Rectal smooth muscle tissue (tissue), 1 donor: ENCODE measurements around the gene ALG14.
A peak's percentile ranks its signal among the peaks of the same experiment; 100 is the strongest.

Experiments
- H3K27ac ChIP-seq: one replicate; pipeline ENCODE4 v1.7.0; 2013; ENCODE audit warnings: low read depth, low read length, inconsistent platforms
- H3K27me3 ChIP-seq: one replicate; pipeline ENCODE4 v1.7.0; 2013; ENCODE audit warnings: low read length; ENCODE audit not compliant: control insufficient read depth, insufficient read depth
- H3K36me3 ChIP-seq: one replicate; pipeline ENCODE4 v1.7.0; 2013; ENCODE audit warnings: low read length; ENCODE audit not compliant: control insufficient read depth, insufficient read depth
- H3K4me1 ChIP-seq: one replicate; pipeline ENCODE4 v1.7.0; 2013; ENCODE audit warnings: low read length; ENCODE audit not compliant: control insufficient read depth, insufficient read depth
- H3K4me3 ChIP-seq: one replicate; pipeline ENCODE4 v1.7.0; 2013; ENCODE audit warnings: low read length
- H3K9ac ChIP-seq: one replicate; pipeline ENCODE4 v1.7.0; 2013; ENCODE audit warnings: low read length

The ALG14 gene

DNA sequence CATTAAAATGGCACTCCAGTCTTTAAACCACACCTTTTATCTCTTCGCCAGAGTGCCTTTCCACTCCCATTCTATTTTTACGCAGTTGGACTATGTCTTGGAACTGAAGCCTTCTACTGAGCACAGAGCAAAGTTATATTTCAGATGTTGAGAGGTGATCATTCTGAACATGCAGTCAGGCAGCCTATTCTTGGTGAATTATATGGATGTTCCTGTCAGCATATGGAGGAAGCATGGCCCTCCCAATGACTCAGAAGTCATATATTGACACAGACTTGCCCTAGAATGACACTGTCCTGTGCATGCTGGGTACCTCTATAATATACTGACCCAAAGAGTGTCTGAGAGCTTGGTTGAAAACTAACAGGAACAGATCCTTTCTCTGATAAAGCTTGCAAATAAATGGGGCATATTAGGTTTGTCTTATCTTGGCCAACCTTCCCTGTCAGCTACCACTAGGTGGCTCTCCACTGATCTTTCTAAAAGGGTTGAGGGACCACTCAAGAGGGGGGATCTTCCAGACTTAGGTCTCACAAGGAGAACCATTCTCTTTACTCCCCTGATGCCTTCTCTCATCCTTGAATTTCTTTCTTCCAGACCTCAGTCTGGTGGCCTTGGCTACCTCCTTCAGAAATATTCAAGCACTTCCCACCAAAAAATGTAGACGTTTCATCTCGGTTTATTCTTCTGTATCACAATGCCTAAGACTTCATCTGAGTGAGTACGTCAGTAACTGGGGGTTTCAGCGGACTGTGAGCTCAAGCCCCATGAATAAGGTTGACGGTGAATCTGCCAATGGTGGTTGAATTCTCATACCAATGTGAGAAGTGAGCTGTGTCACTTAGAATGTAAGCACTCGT is 11.8 kb upstream of the ALG14 start:
- H3K36me3 ChIP-seq = no peaks in the 10 kb centered on the region
- no peaks in the 10 kb centered on the region for H3K4me1 ChIP-seq
- no peaks in the 10 kb centered on the region for H3K27me3 ChIP-seq
- no peak overlapping the region for H3K4me3 ChIP-seq
- H3K27ac ChIP-seq = no peak overlapping the region
- no peak overlapping the region for H3K9ac ChIP-seq

DNA sequence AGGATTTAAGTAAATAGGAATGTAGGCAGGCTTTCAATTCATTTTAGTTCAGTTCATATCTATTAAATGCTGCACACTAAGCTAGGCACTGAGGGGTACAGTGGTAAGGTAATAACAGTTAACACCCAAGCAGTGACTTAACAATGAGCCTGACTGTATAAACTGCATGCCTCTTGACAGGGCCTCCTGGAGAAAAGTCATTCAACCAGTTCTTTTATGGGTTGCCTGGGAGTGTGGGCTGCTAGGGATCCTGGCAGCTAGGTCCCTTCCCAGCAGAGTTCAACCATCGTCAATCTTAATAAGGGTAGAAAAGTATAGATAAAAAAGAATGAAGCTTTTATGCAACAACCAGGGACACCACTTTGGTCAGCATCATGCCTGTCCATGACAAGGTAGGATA is 8.1 kb upstream of the ALG14 start:
- Histone ChIP-seq H3K4me1 (no peaks in the 10 kb centered on the region), H3K27me3 (no peaks in the 10 kb centered on the region), H3K9ac (no peak overlapping the region), H3K27ac (no peak overlapping the region), H3K36me3 (no peaks in the 10 kb centered on the region), H3K4me3 (no peak overlapping the region)

DNA sequence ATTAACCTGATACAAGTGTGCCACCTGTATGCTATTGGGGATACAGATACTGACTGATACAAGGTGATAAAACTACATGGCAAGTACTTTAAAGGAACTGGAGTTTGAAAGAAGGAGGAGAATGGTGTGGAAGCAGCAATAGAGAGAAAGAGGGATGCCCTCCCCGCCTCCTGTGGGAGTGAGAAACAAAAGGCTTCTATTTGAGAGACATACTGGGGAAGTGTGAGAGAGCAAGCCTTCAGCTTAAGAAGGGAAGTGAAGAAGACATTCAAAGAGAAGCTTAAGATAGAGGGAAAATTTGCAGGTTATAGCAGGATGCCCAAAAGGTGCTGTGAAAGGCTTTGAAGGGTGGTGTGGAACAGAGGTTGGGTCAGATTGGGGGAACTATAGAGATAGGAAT is 7.7 kb upstream of the ALG14 start:
- Histone ChIP-seq H3K27ac (no peak overlapping the region), H3K4me3 (no peak overlapping the region), H3K4me1 (no peaks in the 10 kb centered on the region), H3K36me3 (no peaks in the 10 kb centered on the region), H3K27me3 (no peaks in the 10 kb centered on the region), H3K9ac (no peak overlapping the region)

DNA sequence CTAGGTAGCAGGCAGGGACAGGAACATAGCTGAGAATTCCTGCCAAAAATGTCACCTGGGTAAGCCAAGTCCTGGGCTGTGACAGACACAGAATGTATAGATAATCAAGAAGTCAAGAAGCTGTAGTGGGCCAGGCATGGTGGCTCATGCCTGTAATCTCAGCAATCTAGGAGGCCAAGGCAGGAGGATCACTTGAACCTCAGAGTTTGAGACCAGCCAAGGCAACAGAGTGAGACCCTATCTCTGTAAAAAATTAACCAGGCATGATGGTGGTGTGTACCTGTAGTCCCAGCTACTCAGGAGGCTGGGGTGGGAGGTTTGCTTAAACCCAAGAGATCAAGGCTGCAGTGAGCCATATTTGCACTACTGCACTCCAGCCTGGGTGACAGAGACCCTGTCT is 3.3 kb upstream of the ALG14 start:
- H3K27me3 ChIP-seq = no peaks in the 10 kb centered on the region
- no peaks in the 10 kb centered on the region for H3K4me1 ChIP-seq
- H3K4me3 ChIP-seq = no peak overlapping the region
- no peak overlapping the region for H3K9ac ChIP-seq
- no peak overlapping the region for H3K27ac ChIP-seq
- H3K36me3 ChIP-seq = no peaks in the 10 kb centered on the region

DNA sequence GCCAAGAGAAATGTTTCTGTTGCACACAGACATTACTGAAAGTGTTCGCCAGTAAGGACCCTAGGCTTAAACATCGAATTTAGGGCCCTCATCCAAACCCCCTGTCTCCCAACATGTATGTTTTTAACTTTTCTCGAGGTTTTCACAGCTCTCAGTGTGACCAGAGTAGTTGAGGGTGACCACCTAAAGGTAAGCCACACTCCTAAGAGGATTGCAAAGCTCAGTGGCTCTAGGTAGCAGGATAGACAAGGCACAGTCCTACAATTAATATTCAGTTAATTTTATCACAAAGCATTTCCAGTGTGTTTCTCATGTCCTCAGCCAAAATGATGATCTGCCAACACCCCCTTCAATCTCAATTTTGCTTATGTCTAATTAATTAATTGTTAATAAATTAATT is 695 bp upstream of the ALG14 start:
- Histone ChIP-seq H3K4me3 (peak overlapping the region; percentile 90), H3K27ac (peak overlapping the region; percentile 94)

DNA sequence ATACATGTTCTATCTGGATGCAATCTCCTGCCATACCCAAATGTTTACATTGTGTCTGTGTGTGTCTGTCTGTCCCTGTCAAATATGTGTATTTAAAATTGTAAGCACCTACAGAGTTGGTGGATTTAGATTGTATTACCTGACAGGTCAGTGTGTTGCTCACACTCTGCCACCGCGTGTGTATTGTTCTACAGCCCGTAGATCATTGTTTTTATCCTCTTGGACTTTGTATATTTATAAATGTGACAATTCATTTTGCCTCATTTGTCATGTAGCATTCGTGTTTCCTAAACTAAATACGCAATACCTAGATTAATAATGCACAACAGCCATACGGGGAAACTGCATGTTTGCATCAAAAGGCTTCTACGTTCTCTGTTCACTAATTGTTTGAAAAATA is 634 bp downstream of the ALG14 start:
- peak overlapping the region; percentile 90 for H3K4me3 ChIP-seq
- peak overlapping the region; percentile 94 for H3K27ac ChIP-seq
- H3K36me3 ChIP-seq = no peaks in the 10 kb centered on the region
- no peak overlapping the region for H3K9ac ChIP-seq
- no peaks in the 10 kb centered on the region for H3K27me3 ChIP-seq
- no peaks in the 10 kb centered on the region for H3K4me1 ChIP-seq

More for the DNA sequence above, 695 bp upstream of the ALG14 start:
- H3K4me1 ChIP-seq = no peaks in the 10 kb centered on the region
- no peaks in the 10 kb centered on the region for H3K36me3 ChIP-seq
- H3K9ac ChIP-seq = no peak overlapping the region
- no peaks in the 10 kb centered on the region for H3K27me3 ChIP-seq

DNA sequence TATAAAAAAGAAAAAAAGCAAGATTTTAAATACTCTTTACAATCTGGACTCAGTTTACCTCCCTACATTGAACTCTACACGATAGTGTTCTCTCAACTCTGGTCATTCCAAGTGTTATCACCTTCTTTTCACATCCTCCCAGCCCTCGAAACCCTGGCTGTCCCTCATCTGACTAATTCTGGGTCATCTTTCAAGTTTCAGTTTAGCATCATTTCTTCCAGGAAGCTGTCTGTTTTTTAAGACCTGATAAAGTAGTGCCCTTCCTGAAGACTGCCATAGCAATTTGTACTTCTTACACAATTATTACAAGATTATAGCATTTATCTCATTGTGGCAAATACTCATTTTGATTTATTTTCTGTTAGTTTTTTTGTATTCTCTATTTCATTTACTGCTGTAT is 1.2 kb downstream of the ALG14 start:
- Histone ChIP-seq H3K9ac (no peak overlapping the region), H3K4me1 (no peaks in the 10 kb centered on the region), H3K36me3 (no peaks in the 10 kb centered on the region), H3K27me3 (no peaks in the 10 kb centered on the region), H3K4me3 (peak overlapping the region; percentile 90), H3K27ac (no peak overlapping the region)

DNA sequence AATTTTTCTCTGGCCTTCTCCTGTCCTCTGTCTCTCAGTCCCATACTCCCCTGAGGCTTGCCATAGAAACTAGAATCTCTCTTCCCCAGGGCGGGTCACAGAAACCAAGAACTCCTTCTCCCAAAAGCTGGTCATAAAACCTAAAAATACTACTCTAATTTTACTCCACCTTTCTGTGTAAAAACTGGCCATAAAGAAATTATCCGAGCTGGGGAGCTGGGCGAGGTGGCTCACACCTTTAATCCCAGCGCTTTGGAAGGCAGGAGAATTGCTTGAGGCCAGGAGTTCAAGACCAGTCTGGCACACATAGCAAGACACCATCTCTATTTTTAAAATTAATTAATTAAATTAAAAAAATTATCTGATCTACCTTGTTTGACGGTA is 3.0 kb downstream of the ALG14 start:
- Histone ChIP-seq H3K4me3 (no peak overlapping the region), H3K9ac (no peak overlapping the region), H3K27me3 (no peaks in the 10 kb centered on the region), H3K36me3 (no peaks in the 10 kb centered on the region), H3K4me1 (no peaks in the 10 kb centered on the region), H3K27ac (no peak overlapping the region)

DNA sequence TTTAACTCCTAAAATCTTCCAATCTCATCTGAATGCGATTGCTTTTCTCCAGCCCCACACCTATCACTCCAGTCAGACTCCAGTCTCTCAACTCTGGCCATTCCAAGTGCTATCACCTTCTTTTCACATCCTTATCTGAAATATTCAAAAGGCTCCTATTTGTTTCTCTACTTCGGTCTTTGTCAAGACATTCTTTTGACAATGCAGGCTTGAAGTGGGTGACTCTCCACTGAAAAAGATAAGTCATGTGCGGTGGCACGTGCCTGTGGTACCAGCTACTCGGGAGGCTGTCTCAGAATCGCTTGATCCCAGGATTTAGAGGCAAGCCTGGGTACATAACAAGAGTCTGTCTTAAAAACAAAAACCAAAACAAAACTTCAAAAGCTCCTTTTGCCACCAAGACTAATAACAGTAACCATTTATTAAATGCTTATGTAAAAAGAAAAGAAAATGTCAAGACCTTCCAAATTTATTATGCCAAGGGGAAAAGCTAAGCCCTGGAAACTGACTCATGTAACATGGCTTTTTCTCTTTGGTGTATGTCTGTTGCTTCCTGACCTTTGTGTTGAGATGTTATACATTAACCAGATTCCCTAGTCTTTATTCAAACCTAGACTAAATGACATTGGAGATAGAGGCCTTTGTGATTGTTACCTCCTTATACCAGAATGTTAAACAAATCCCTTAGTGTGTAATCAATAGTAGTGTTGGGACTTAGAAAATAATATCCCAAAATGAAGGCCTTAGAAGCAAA is 3.6 kb downstream of the ALG14 start:
- Histone ChIP-seq H3K4me3 (no peak overlapping the region), H3K4me1 (no peaks in the 10 kb centered on the region), H3K27ac (no peak overlapping the region), H3K9ac (no peak overlapping the region), H3K36me3 (no peaks in the 10 kb centered on the region), H3K27me3 (no peaks in the 10 kb centered on the region)

DNA sequence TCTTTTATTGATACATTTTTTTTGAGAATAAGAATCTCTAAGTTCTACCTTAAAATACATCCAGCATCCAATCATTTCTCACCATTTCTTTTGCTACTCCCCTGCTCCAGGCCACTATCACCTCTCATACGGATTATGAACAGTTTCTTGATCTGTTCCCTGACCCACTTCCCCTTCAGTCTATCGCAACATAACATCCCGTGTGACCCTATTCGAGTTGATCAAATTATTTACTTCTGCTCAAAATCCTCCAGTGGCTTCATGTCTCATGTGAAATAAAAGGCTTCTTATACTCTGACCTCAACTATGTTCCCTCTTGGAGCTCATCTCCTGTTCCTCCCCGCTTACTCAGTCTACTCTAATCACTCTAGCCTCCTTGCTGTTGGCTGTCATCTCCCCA is 5.2 kb downstream of the ALG14 start:
- H3K27me3 ChIP-seq = no peaks in the 10 kb centered on the region
- H3K36me3 ChIP-seq = no peaks in the 10 kb centered on the region
- H3K4me3 ChIP-seq = no peak overlapping the region
- H3K27ac ChIP-seq = no peak overlapping the region
- no peaks in the 10 kb centered on the region for H3K4me1 ChIP-seq
- no peak overlapping the region for H3K9ac ChIP-seq

DNA sequence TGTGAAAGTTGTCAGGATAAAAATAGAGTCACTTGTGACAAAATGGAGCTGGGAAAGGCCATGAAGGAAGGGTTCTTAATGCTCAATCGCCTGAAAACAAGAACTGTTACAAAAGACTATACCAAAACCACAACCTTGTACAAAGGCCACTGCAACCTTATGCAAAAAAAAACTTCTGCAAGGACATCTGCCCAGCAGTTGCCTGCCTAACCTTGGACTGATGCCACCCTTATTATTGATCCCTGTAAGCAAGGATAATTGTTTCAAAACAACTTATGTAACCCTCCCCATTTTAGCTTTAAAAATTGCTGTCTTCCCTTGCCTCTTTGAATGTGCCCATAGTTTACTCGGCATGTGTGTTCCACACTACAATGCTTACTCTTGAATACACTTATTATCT is 5.7 kb downstream of the ALG14 start:
- no peaks in the 10 kb centered on the region for H3K4me1 ChIP-seq
- H3K9ac ChIP-seq = no peak overlapping the region
- no peak overlapping the region for H3K27ac ChIP-seq
- H3K27me3 ChIP-seq = no peaks in the 10 kb centered on the region
- no peak overlapping the region for H3K4me3 ChIP-seq
- H3K36me3 ChIP-seq = no peaks in the 10 kb centered on the region

DNA sequence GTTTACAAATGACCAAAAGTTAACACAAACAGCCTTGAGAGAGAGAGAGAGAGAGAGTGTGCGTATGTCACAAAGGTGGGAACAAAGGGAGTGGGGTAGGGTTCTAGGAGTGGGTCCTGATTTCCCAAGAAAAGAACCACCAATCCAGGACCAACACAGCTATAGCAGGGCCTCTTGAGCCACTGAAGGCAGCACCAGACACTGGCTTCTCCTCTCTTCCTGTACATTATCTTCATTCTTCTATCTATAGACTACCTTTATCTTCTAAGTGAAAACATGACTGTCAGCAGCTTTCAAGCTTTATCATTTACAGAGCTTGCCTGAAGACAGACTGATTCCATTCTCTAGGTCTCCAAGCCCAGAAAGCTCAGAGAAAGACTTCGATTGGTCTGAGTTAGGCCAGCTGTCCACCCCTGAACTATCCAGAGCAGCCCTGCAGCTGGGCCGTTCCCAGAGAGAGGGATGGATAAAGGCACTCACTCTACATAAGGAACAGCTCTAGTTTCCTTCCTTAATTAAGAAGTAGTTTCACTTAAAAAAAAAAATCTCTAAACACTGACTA is 11.2 kb downstream of the ALG14 start:
- Histone ChIP-seq H3K4me1 (no peaks in the 10 kb centered on the region), H3K27me3 (no peaks in the 10 kb centered on the region), H3K9ac (no peak overlapping the region), H3K27ac (no peak overlapping the region), H3K36me3 (no peaks in the 10 kb centered on the region), H3K4me3 (no peak overlapping the region)
